ENCODE results near the gene CD274. TPM values are rescaled to one million over a fixed set of nuclear protein-coding genes. Genes with fewer than 3 reads are reported as not detected.

Gene CD274
- total RNA-seq, 1 donor from 2014 or later = 4.6 TPM

Other genes with a start within 250 kb of the CD274 start
- 4.8 TPM for gene INSL4, start 219.1 kb upstream of the CD274 start, total RNA-seq (ENCODE audit: insufficient read depth, low replicate concordance)
- 2.4 TPM for gene RLN2, start 145.8 kb upstream of the CD274 start, total RNA-seq (ENCODE audit: insufficient read depth, low replicate concordance)
- 1.2 TPM for gene RLN1, start 110.7 kb upstream of the CD274 start, total RNA-seq (ENCODE audit: insufficient read depth, low replicate concordance)
- gene PLGRKT, start 12.6 kb upstream of the CD274 start, total RNA-seq (ENCODE audit: insufficient read depth, low replicate concordance) = 9.9 TPM
- 12.8 TPM for gene PDCD1LG2, start 60.0 kb downstream of the CD274 start, total RNA-seq (ENCODE audit: insufficient read depth, low replicate concordance)
- 45.5 TPM for gene RIC1, start 178.6 kb downstream of the CD274 start, total RNA-seq (ENCODE audit: insufficient read depth, low replicate concordance)

All from umbilical cord (tissue), 1 donor.